B cell (primary cell): ENCODE data around the gene TIRAP. TPM values are rescaled to one million over a fixed set of nuclear protein-coding genes. Genes with fewer than 3 reads are reported as not detected.

Experiments used
- ATAC-seq: fragments of 200-7000 bp; cut with Tn5 transposase; one replicate; pipeline ENCODE4 v1.10.0; 2021; ENCODE audit warnings: low read depth, mild to moderate bottlenecking, moderate number of reproducible peaks, moderate library complexity
- CTCF ChIA-PET: fragments of 350-600 bp; sonication (Branson Sonifier 250); formaldehyde crosslinking; loops from one replicate; lab custom pipeline; 2021; ENCODE audit warnings: antibody characterized with exemption, inconsistent platforms; lab: Charles Lee
- POLR2A ChIA-PET: fragments of 350-600 bp; sonication (Branson Sonifier 250); formaldehyde crosslinking; loops from one replicate; lab custom pipeline; 2021; ENCODE audit warnings: antibody characterized with exemption; lab: Charles Lee
- DNase-seq: peaks from one replicate; pipeline ENCODE4 v3.0.0; 2013
- H2AFZ ChIP-seq: 2 replicates; pipeline ENCODE4 v1.6.1; 2012; ENCODE audit warnings: mild to moderate bottlenecking, low read depth, low read length; ENCODE audit not compliant: insufficient read depth, poor library complexity, severe bottlenecking
- H3K27ac ChIP-seq, 2 donors: 1 replicate in 1 of 2; 2 replicates in 1 of 2; pipeline ENCODE4 v1.5.1; 2012 to 2013; ENCODE audit warnings: low read length in 2 of 2, mild to moderate bottlenecking in 2 of 2, moderate library complexity in 1 of 2
- H3K27me3 ChIP-seq, 4 experiments: fragments of 200-600 bp in 1 of 4; sonication (generic) in 1 of 4; replicated peaks in 1 of 4; 1 replicate in 2 of 4; 2 replicates in 2 of 4; pipeline versions ENCODE4 v1.6.1 to v1.7.0; 2013 to 2016; ENCODE audit warnings: low read length in 3 of 4, mild to moderate bottlenecking in 2 of 4, mixed read lengths in 1 of 4, moderate library complexity in 1 of 4; ENCODE audit not compliant: insufficient read depth in 4 of 4, control insufficient read depth in 3 of 4; ENCODE audit errors: control extremely low read depth in 1 of 4
- H3K36me3 ChIP-seq, 2 experiments: replicated peaks in 1 of 2; 1 replicate in 1 of 2; 2 replicates in 1 of 2; pipeline versions ENCODE4 v1.6.1 to v1.7.1; 2013; ENCODE audit warnings: low read length in 1 of 2; ENCODE audit not compliant: insufficient read depth in 2 of 2, control insufficient read depth in 1 of 2; ENCODE audit errors: control extremely low read depth in 1 of 2, extremely low read depth in 1 of 2
- H3K4me1 ChIP-seq, 2 donors: fragments of 200-600 bp in 1 of 2; sonication (generic) in 1 of 2; 1 replicate in 1 of 2; 2 replicates in 1 of 2; pipeline versions ENCODE4 v1.5.1 to v1.6.1; 2013 to 2017; ENCODE audit warnings: low read length in 2 of 2; ENCODE audit not compliant: control insufficient read depth in 2 of 2, insufficient read depth in 2 of 2
- H3K4me2 ChIP-seq: replicated peaks from 2 replicates; pipeline ENCODE3; 2012; ENCODE audit warnings: mild to moderate bottlenecking, low read depth, low read length; ENCODE audit not compliant: poor library complexity, severe bottlenecking
- H3K4me3 ChIP-seq, 5 experiments: fragments of 200-600 bp in 1 of 5; sonication (generic) in 1 of 5; 1 replicate in 3 of 5; 2 replicates in 2 of 5; pipeline versions ENCODE4 v1.5.1 to v1.7.0; 2011 to 2016; ENCODE audit warnings: low read length in 4 of 5, mild to moderate bottlenecking in 4 of 5, low read depth in 2 of 5, control low read depth in 1 of 5, moderate library complexity in 1 of 5; ENCODE audit not compliant: insufficient read depth in 1 of 5; ENCODE audit errors: control extremely low read depth in 1 of 5, extremely low read depth in 1 of 5
- H3K79me2 ChIP-seq: fragments of 200-600 bp; sonication (generic); one replicate; pipeline ENCODE4 v1.6.0; 2016; ENCODE audit warnings: low read length; ENCODE audit not compliant: control insufficient read depth, insufficient read depth
- H3K9ac ChIP-seq: fragments of 200-600 bp; sonication (generic); 2 replicates; pipeline ENCODE4 v1.6.1; 2017; ENCODE audit warnings: mild to moderate bottlenecking, low read length, moderate library complexity
- H3K9me3 ChIP-seq, 3 donors: one replicate each; pipeline versions ENCODE4 v1.6.1 to v1.7.1; 2013; ENCODE audit warnings: low read length in 2 of 3; ENCODE audit not compliant: control insufficient read depth in 2 of 3, insufficient read depth in 1 of 3; ENCODE audit errors: control extremely low read depth in 1 of 3
- H4K20me1 ChIP-seq: 2 replicates; pipeline ENCODE4 v1.6.0; 2012; ENCODE audit warnings: mild to moderate bottlenecking, low read length; ENCODE audit not compliant: insufficient read depth, control insufficient read depth, poor library complexity, severe bottlenecking
- H3K27ac Mint-ChIP-seq: one replicate; pipeline ENCODE4 v1.8.0; 2021; ENCODE audit warnings: mixed read lengths
- H3K27me3 Mint-ChIP-seq: one replicate; pipeline ENCODE4 v1.8.0; 2021; ENCODE audit warnings: mixed read lengths
- H3K4me1 Mint-ChIP-seq: one replicate; pipeline ENCODE4 v1.8.0; 2021; ENCODE audit warnings: mixed read lengths
- H3K4me3 Mint-ChIP-seq: one replicate; pipeline ENCODE4 v1.8.0; 2021; ENCODE audit warnings: mixed read lengths
- H3K9me3 Mint-ChIP-seq: one replicate; pipeline ENCODE4 v1.8.0; 2022; ENCODE audit warnings: mixed read lengths; ENCODE audit not compliant: insufficient read depth
- CTCF ChIP-seq: fragments of 200-600 bp; IDR thresholded peaks from one replicate; pipeline ENCODE4 v1.8.0; 2022; ENCODE audit warnings: antibody characterized with exemption, mild to moderate bottlenecking
- EZH2 ChIP-seq: IDR thresholded peaks from 2 replicates; pipeline ENCODE4 v1.6.1; 2012; ENCODE audit warnings: borderline replicate concordance, low read depth, mild to moderate bottlenecking, moderate library complexity, low read length; ENCODE audit not compliant: insufficient read depth, poor library complexity, severe bottlenecking
- whole genome bisulfite sequencing: methylation state at CpG from one replicate; pipeline ENCODE4 v1.1.5; 2013; ENCODE audit warnings: missing lambda C conversion rate; ENCODE audit not compliant: insufficient coverage; 5-methylcytosine and 5-hydroxymethylcytosine counted together
- intact Hi-C: fragments of 100-400 bp; cut with micrococcal nuclease; formaldehyde crosslinking; loops from one replicate; pipeline ENCODE4 v1.10.0; 2022
- polyA plus RNA-seq: library from polyadenylated mRNA; depleted of rRNA; stranded (reverse); fragments of >200 nt; gene quantifications from 2 replicates; pipeline ENCODE4 v1.2.3, GENCODE V29; 2012
- total RNA-seq, 2 donors: library from RNA; stranded (reverse); fragments of 120-200 nt in 1 of 2; gene quantifications; 1 replicate in 1 of 2; 2 replicates in 1 of 2; pipeline versions ENCODE4 v1.2.3 to v1.2.4, GENCODE V29; 2013 to 2022

Gene TIRAP
- total and polyA plus RNA-seq, 2 donors (not counting 1 experiment from before 2014, with no cell fraction given): 9.9 to 25.1 TPM

- Histone ChIP-seq H3K27ac (no peak overlapping the region), H4K20me1 (peaks cover 18% of the 10 kb centered on the region), H3K4me2 (peak overlapping the region; percentile 22), H3K4me1 (peaks cover 10 to 12% of the 10 kb centered on the region in 2 donors), H3K36me3 (peaks cover 0 to 38% of the 10 kb centered on the region in 2 experiments), H3K9ac (no peak overlapping the region), H3K4me3 (no peak overlapping the region), H3K79me2 (peaks cover 48% of the 10 kb centered on the region), H2AFZ (no peak overlapping the region), H3K9me3 (no peaks in the 10 kb centered on the region), H3K27me3 (no peaks in the 10 kb centered on the region)
- H3K4me3 Mint-ChIP-seq: no peak overlapping the region
- no peak for DNase-seq
- no peaks in the 10 kb centered on the region for H3K27me3 Mint-ChIP-seq
- POLR2A ChIA-PET: no interaction called here
- peaks cover 30% of the 10 kb centered on the region for H3K4me1 Mint-ChIP-seq
- H3K27ac Mint-ChIP-seq: no peak overlapping the region
- ATAC-seq: no peak
- WGBS: 50% methylated on average over 10 of the region's 14 CpGs
- intact Hi-C loops: no loop called here
- TF ChIP-seq EZH2: no peak
- no peak for TF ChIP-seq CTCF
- H3K9me3 Mint-ChIP-seq: no peaks in the 10 kb centered on the region
- CTCF ChIA-PET: no interaction called here
Measured at GRCh38 chr11:126317756-126318573, 35.1 kb downstream of the TIRAP start.
